Regular cardiac myocyte (primary cell): ENCODE measurements around the gene SMIM21. TPM values are rescaled to one million over a fixed set of nuclear protein-coding genes. Genes with fewer than 3 reads are reported as not detected.

ENCODE experiments used
- total RNA-seq: library from RNA; depleted of rRNA; stranded (reverse); fragments of >200 nt; gene quantifications from 2 replicates; pipeline ENCODE4 v1.2.3, GENCODE V29; 2014

The SMIM21 gene
- not detected in 2 replicates for total RNA-seq

DNA sequence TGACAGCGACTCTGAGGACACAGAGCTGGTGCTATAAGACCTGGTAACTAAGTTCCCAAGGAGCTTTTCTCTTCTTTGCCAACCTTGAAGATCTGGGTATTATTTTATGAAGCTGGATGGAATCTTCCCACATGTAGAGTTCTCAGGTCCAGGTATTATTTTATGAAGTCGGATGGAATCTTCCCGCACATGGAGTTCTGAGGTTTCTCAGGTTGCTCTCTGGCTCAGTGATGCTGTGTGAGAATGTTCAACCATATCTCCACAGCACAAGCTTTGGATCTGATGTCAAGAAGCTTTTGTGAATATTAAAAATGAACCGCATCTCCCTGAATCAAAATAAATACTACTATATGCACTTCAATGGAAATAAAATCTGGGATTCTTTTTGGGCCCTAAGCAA is at the start of gene SMIM21:
TSS of gene SMIM21 (minus strand) at position 101 of the 400 bp plus-strand sequence. CDS start 140 bp downstream, outside the sequence.

Other genes with a start within 250 kb of the SMIM21 start
- 6.8 and 24.3 TPM in 2 replicates for gene PTGR3, start 218.6 kb downstream of the SMIM21 start, total RNA-seq
- 2.3 and 3.8 TPM in 2 replicates for gene TSHZ1, start 216.9 kb downstream of the SMIM21 start, total RNA-seq